NB4 (cell line): ENCODE measurements around the gene PMAIP1.

Source experiments
- DNase-seq: peaks from one replicate; pipeline ENCODE4 v3.0.0; 2010; ENCODE audit warnings: low read depth
- H3K4me3 ChIP-seq: one replicate; pipeline ENCODE4 v1.5.1; 2011; ENCODE audit warnings: mild to moderate bottlenecking, low read depth, low read length, moderate library complexity
- MYC ChIP-seq: IDR thresholded peaks from 2 replicates; pipeline ENCODE4 v1.6.1; 2011; ENCODE audit warnings: low read depth, low read length
- POLR2A ChIP-seq: IDR thresholded peaks from 2 replicates; pipeline ENCODE4 v1.6.1; 2011; ENCODE audit warnings: mild to moderate bottlenecking; ENCODE audit not compliant: insufficient read length; ENCODE audit errors: extremely low read depth
- TF ChIP-seq, protein P1 (sequence below): IDR thresholded peaks from one replicate; pipeline ENCODE4 v1.5.1; 2012; ENCODE audit warnings: low read depth, low read length
- TF ChIP-seq, protein P2 (sequence below): IDR thresholded peaks from 2 replicates; pipeline ENCODE4 v1.6.1; 2011; ENCODE audit warnings: low read depth, low read length

Gene PMAIP1

DNA sequence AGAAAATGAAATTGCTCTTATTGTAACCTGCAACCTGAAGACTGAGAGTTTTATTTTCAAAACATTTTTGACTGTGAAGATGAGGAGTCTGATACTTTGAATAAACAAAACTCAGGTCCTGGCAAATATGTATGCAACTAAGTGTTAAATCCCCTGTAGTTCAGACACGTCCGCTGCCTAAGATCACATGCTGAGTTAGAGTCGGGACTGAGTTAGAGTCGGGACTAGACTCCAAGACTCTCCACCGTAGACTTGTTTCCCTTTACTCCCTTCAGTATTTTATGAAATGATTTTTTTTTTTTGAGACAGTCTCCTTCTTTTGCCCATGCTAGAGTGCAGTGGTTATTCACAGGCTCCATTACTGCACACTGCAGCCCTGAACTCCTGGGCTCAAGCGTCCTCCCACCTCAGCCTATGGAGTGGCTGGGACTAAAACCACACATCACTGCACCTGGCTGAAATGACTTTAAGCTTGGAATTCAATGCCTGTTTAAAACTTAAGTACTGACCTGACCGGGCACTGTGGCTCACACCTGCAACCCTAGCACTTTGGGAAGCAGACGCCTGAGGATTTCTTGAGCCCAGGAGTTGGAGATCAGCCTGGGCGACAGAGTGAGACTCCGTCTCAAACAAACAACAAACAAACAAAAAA, 28.0 kb upstream of the PMAIP1 start:
- DNase-seq, result no peak
- no peak overlapping the region for H3K4me3 ChIP-seq
- no peak for TF ChIP-seq POLR2A
- TF ChIP-seq, protein P1, sequence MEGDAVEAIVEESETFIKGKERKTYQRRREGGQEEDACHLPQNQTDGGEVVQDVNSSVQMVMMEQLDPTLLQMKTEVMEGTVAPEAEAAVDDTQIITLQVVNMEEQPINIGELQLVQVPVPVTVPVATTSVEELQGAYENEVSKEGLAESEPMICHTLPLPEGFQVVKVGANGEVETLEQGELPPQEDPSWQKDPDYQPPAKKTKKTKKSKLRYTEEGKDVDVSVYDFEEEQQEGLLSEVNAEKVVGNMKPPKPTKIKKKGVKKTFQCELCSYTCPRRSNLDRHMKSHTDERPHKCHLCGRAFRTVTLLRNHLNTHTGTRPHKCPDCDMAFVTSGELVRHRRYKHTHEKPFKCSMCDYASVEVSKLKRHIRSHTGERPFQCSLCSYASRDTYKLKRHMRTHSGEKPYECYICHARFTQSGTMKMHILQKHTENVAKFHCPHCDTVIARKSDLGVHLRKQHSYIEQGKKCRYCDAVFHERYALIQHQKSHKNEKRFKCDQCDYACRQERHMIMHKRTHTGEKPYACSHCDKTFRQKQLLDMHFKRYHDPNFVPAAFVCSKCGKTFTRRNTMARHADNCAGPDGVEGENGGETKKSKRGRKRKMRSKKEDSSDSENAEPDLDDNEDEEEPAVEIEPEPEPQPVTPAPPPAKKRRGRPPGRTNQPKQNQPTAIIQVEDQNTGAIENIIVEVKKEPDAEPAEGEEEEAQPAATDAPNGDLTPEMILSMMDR, result no peak
- TF ChIP-seq, protein P2, sequence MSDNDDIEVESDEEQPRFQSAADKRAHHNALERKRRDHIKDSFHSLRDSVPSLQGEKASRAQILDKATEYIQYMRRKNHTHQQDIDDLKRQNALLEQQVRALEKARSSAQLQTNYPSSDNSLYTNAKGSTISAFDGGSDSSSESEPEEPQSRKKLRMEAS, result no peak

DNA sequence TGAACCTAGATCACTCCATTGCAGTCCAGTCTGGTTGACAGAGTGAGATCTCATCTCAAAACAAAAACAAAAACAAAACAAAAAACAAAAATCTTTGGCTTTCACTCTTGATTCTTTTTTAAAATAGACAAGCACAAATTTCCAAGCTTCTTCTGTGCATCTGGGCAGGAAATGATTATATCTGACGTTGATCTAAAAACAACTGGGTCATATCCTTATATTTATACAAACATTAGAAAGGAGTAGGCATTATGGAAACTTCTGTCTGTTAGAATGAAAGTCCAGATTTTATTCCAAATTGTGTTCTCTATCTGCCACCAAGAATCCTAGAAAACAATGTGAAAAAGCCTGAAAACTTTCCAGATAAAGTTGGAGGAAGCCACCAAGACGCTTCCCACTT, 26.2 kb upstream of the PMAIP1 start:
- no peak for DNase-seq
- TF ChIP-seq, protein P2, result no peak
- TF ChIP-seq, protein P1, result no peak
- TF ChIP-seq POLR2A (no peak), MYC (no peak)
- H3K4me3 ChIP-seq, result no peak overlapping the region

DNA sequence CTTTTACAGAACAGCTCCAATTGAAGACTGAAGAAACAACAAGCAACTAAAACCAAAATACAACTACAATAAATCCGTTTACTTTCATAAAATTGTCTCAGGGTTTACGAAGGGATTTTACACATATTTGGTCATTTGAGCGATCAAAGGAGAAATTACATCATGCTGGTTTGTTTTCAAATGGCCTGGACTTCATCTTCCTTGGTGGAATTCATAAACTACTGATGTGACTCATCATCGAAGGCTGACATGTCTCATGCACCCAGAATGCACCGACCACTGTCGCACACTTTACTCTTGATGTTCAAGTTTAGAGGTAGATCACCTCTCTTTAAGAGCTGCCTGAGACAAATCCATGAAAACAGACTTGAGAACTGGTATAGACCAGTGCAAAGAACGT, 25.6 kb upstream of the PMAIP1 start:
- H3K4me3 ChIP-seq, result no peak overlapping the region
- TF ChIP-seq, protein P1, result no peak
- TF ChIP-seq POLR2A, result no peak
- TF ChIP-seq MYC, result no peak
- peak; percentile 31 for DNase-seq

DNA sequence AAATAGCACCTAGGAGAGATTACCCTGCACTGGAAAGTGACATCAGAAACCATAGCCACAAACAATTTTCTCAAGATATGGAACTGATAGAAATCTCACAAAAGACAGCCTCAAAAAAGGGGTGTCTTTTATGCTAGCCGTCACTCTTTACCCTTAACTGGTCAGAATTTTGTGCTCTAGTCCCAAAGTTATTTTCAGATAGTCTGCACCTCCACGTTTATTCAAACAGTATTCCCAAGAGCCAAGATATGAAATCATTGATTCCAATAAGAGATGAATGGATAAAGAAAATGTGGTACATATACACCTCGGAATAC, 23.5 kb upstream of the PMAIP1 start:
- no peak for TF ChIP-seq MYC
- no peak for TF ChIP-seq POLR2A
- TF ChIP-seq, protein P1, result no peak
- TF ChIP-seq, protein P2, result no peak
- H3K4me3 ChIP-seq, result no peak overlapping the region
- no peak for DNase-seq

DNA sequence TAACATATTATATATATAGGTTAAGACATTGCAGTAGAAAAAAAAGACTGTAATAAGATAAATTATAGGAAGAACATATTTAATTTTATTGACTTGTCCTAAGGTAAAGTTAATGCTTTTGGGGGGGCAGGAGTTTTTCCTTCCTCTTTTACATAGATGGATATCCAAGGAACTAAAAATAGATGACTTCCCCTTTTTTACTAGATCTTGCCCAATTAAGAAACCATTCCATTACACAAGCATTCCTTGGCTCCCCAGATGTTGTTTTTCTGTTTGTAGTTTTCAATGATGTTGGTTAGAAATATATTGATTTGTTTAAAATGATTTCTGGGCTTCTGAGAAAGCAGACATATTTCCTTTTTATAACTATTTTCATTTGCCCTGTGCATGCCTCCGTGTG, 22.4 kb upstream of the PMAIP1 start:
- no peak overlapping the region for H3K4me3 ChIP-seq
- peak; percentile 82 for DNase-seq
- no peak for TF ChIP-seq MYC

DNA sequence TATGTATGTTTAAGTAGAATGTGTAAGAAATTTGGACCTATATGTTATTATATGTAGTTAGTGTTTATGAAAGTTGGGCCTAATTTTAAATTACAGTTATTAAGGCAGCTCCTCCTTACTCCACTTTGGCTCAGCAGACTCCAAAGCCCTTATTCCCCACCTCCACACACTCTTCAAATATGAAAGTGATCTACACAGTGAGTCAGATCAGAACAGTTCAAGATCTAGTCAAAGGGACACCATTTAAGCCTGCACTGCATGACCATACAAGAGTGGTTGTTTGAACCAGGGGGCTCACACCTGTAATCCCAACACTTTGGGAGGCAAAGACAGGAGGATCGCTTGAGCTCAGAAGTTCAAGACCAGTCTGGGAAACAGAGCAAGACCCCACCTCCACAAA, 21.2 kb upstream of the PMAIP1 start:
- no peak for TF ChIP-seq MYC
- TF ChIP-seq, protein P1, result no peak
- TF ChIP-seq, protein P2, result no peak
- TF ChIP-seq POLR2A, result no peak
- H3K4me3 ChIP-seq, result no peak overlapping the region
- DNase-seq, result no peak
